Caco-2 (cell line): ENCODE measurements around the gene DAND5. TPM values are rescaled to one million over a fixed set of nuclear protein-coding genes. Genes with fewer than 3 reads are reported as not detected.

Source experiments
- BruUV-seq: library from RNA; stranded (reverse); fragments of 400-500 nt; replicated peaks from 2 replicates; lab custom pipeline; 2021; lab: Mats Ljungman, UMichigan
- CTCF ChIA-PET: fragments of 300-600 bp; sonication (Branson Sonifier 250); formaldehyde crosslinking; loops from one replicate; lab custom pipeline; 2022; ENCODE audit warnings: antibody characterized with exemption; lab: Charles Lee
- POLR2A ChIA-PET: fragments of 300-600 bp; sonication (Branson Sonifier 250); formaldehyde crosslinking; loops from one replicate; lab custom pipeline; 2022; ENCODE audit warnings: antibody characterized with exemption; lab: Charles Lee
- DNase-seq, 2 experiments: peaks; one replicate each; pipeline versions ENCODE4 v3.0.0 to v3.0.0-alpha.2; 2020 to 2022
- H3K27me3 ChIP-seq: replicated peaks from 2 replicates; pipeline ENCODE4 v1.6.0; 2011; ENCODE audit warnings: low read length; ENCODE audit not compliant: control insufficient read depth, insufficient read depth
- H3K36me3 ChIP-seq: 2 replicates; pipeline ENCODE4 v1.5.1; 2011; ENCODE audit warnings: low read length; ENCODE audit not compliant: control insufficient read depth, insufficient read depth
- H3K4me1 ChIP-seq: fragments of 250-450 bp; sonication (Bioruptor Pico); 2 replicates; pipeline ENCODE4 v1.5.1; 2020; ENCODE audit warnings: mild to moderate bottlenecking
- H3K4me3 ChIP-seq: 2 replicates; pipeline ENCODE4 v1.5.1; 2011; ENCODE audit warnings: low read depth, mild to moderate bottlenecking, control low read depth, low read length
- H3K9me3 ChIP-seq: fragments of 250-450 bp; sonication (Bioruptor Pico); 2 replicates; pipeline ENCODE4 v1.5.1; 2020; ENCODE audit warnings: mild to moderate bottlenecking, moderate library complexity
- H3K27ac Mint-ChIP-seq: one replicate; pipeline ENCODE4 v1.8.0; 2022; ENCODE audit warnings: mixed read lengths; ENCODE audit not compliant: unreplicated experiment
- H3K27me3 Mint-ChIP-seq: one replicate; pipeline ENCODE4 v1.8.0; 2022; ENCODE audit warnings: mixed read lengths; ENCODE audit not compliant: insufficient read depth, unreplicated experiment
- H3K36me3 Mint-ChIP-seq: one replicate; pipeline ENCODE4 v1.8.0; 2022; ENCODE audit warnings: mild to moderate bottlenecking, mixed read lengths; ENCODE audit not compliant: insufficient read depth, unreplicated experiment
- H3K4me1 Mint-ChIP-seq: one replicate; pipeline ENCODE4 v1.8.0; 2022; ENCODE audit warnings: low read depth, mixed read lengths; ENCODE audit not compliant: unreplicated experiment
- H3K4me3 Mint-ChIP-seq: one replicate; pipeline ENCODE4 v1.8.0; 2022; ENCODE audit warnings: mild to moderate bottlenecking, moderate library complexity, mixed read lengths; ENCODE audit not compliant: unreplicated experiment
- H3K9me3 Mint-ChIP-seq: one replicate; pipeline ENCODE4 v1.8.0; 2022; ENCODE audit warnings: mixed read lengths; ENCODE audit not compliant: unreplicated experiment
- CTCF ChIP-seq, 2 experiments: fragments of 200-600 bp in 1 of 2; IDR thresholded peaks; 1 replicate in 1 of 2; 2 replicates in 1 of 2; pipeline versions ENCODE4 v1.5.1 to v1.8.0; 2011 to 2022; ENCODE audit warnings: antibody characterized with exemption in 1 of 2, control low read depth in 1 of 2, inconsistent platforms in 1 of 2, low read depth in 1 of 2, low read length in 1 of 2, mild to moderate bottlenecking in 1 of 2, moderate library complexity in 1 of 2; ENCODE audit not compliant: insufficient read depth in 1 of 2, severe bottlenecking in 1 of 2, unreplicated experiment in 1 of 2
- intact Hi-C: fragments of 100-400 bp; cut with micrococcal nuclease; formaldehyde crosslinking; loops from one replicate; pipeline ENCODE4 v1.10.0; 2022; ENCODE audit not compliant: unreplicated experiment
- total RNA-seq: library from RNA; stranded (reverse); gene quantifications from 2 replicates; pipeline ENCODE4 v1.2.3, GENCODE V29; 2022

The DAND5 gene
- total RNA-seq, 1 experiment from 2014 or later, result not detected

GRCh38 chr19:12938779-12939601, 30.4 kb upstream of the DAND5 start:
- peak in 1 of 2 experiments; percentile 23 for TF ChIP-seq CTCF (IDR thresholded peaks at IDR 0.05; ENCODE audit: insufficient read depth in 1 of 2, low read depth in 1 of 2, low read length in 1 of 2, severe bottlenecking in 1 of 2, unreplicated experiment in 1 of 2)
- no peaks in the 10 kb centered on the region for H3K9me3 ChIP-seq
- Mint-ChIP-seq H3K4me3 (peak overlapping the region; percentile 97), H3K27ac (peak overlapping the region; percentile 97), H3K9me3 (no peaks in the 10 kb centered on the region), H3K36me3 (peaks cover 64% of the 10 kb centered on the region), H3K4me1 (peaks cover 17% of the 10 kb centered on the region), H3K27me3 (peaks cover 3% of the 10 kb centered on the region)
- DNase-seq, result peak in 1 of 2 experiments; percentile 62
- H3K36me3 ChIP-seq, result peaks cover 16% of the 10 kb centered on the region
- H3K4me3 ChIP-seq, result peak overlapping the region; percentile 100
- CTCF ChIA-PET, result no interaction called here
- H3K27me3 ChIP-seq, result no peaks in the 10 kb centered on the region
- POLR2A ChIA-PET, result no interaction called here
- TSS peak; percentile 67 for BruUV-seq
- intact Hi-C loops, result loop anchor here (1.0 kb wide), 1 partner anchor 20 kb away; the partner anchor contains the start of gene SYCE2
- H3K4me1 ChIP-seq, result peaks cover 21% of the 10 kb centered on the region; the same call in 1 of the 2 replicates

- Mint-ChIP-seq H3K27me3 (peaks cover 3% of the 10 kb centered on the region), H3K4me3 (peak overlapping the region; percentile 97), H3K36me3 (peaks cover 74% of the 10 kb centered on the region), H3K4me1 (peaks cover 17% of the 10 kb centered on the region), H3K27ac (peak overlapping the region; percentile 97), H3K9me3 (no peaks in the 10 kb centered on the region)
- no TSS peak for BruUV-seq
- intact Hi-C loops, result no loop called here
- H3K4me3 ChIP-seq, result peak overlapping the region; percentile 100
- no peak for TF ChIP-seq CTCF (IDR thresholded peaks at IDR 0.05; ENCODE audit: insufficient read depth in 1 of 2, low read depth in 1 of 2, low read length in 1 of 2, severe bottlenecking in 1 of 2, unreplicated experiment in 1 of 2)
- POLR2A ChIA-PET, result no interaction called here
- H3K36me3 ChIP-seq, result peaks cover 16% of the 10 kb centered on the region
- no peaks in the 10 kb centered on the region for H3K27me3 ChIP-seq
- no peak for DNase-seq
- CTCF ChIA-PET, result no interaction called here
- H3K9me3 ChIP-seq, result no peaks in the 10 kb centered on the region
- H3K4me1 ChIP-seq, result peaks cover 23% of the 10 kb centered on the region
Observed at GRCh38 chr19:12939975-12940423, 29.4 kb upstream of the DAND5 start.

- TF ChIP-seq CTCF (IDR thresholded peaks at IDR 0.05; ENCODE audit: insufficient read depth in 1 of 2, low read depth in 1 of 2, low read length in 1 of 2, severe bottlenecking in 1 of 2, unreplicated experiment in 1 of 2), result no peak
- Histone ChIP-seq H3K9me3 (no peaks in the 10 kb centered on the region), H3K4me3 (no peak overlapping the region), H3K4me1 (peaks cover 26% of the 10 kb centered on the region), H3K36me3 (peaks cover 16% of the 10 kb centered on the region), H3K27me3 (no peaks in the 10 kb centered on the region)
- peaks cover 17% of the 10 kb centered on the region for H3K4me1 Mint-ChIP-seq
- BruUV-seq, result no TSS peak
- peaks cover 83% of the 10 kb centered on the region for H3K36me3 Mint-ChIP-seq
- intact Hi-C loops, result no loop called here
- CTCF ChIA-PET, result interaction anchor here (0.6 kb wide), 1 partner anchor 219 kb away, joined by 6 read pairs; no protein-coding TSS in a partner anchor
- H3K9me3 Mint-ChIP-seq, result no peaks in the 10 kb centered on the region
- peaks cover 3% of the 10 kb centered on the region for H3K27me3 Mint-ChIP-seq
- POLR2A ChIA-PET, result no interaction called here
- DNase-seq, result no peak
- H3K4me3 Mint-ChIP-seq, result peak overlapping the region; percentile 19
- H3K27ac Mint-ChIP-seq, result no peak overlapping the region
Observed at GRCh38 chr19:12940897-12941296, 28.5 kb upstream of the DAND5 start.
